ES-I3 (cell line): ENCODE results near the gene OPN1MW2.
"Not testable (repeated sequence)": the region's sequence is repeated elsewhere in the genome, so short reads cannot be mapped to it uniquely, and the experiment has no call there.

Source experiments
- H3K36me3 ChIP-seq: 2 replicates; pipeline ENCODE4 v1.6.1; 2013; ENCODE audit warnings: mild to moderate bottlenecking, low read length, control low read depth, moderate library complexity; ENCODE audit not compliant: insufficient read depth
- H3K4me1 ChIP-seq: 2 replicates; pipeline ENCODE4 v1.6.1; 2013; ENCODE audit warnings: mild to moderate bottlenecking, control low read depth, low read length; ENCODE audit not compliant: insufficient read depth
- H3K9ac ChIP-seq: 2 replicates; pipeline ENCODE4 v1.6.1; 2013; ENCODE audit warnings: low read depth, mild to moderate bottlenecking, low read length, moderate library complexity
- H3K9me3 ChIP-seq: 2 replicates; pipeline ENCODE4 v1.6.1; 2013; ENCODE audit warnings: mild to moderate bottlenecking, low read length, moderate library complexity; ENCODE audit not compliant: control insufficient read depth, insufficient read depth

OPN1MW2 gene

GRCh38 chrX:154219456-154219855 is at the start of gene OPN1MW2:
OPN1MW2 (plus strand) TSS chrX:154219756; CDS start chrX:154219816, 60 bp downstream.
- H3K9ac ChIP-seq, H3K9me3 ChIP-seq: not testable (repeated sequence)

DNA sequence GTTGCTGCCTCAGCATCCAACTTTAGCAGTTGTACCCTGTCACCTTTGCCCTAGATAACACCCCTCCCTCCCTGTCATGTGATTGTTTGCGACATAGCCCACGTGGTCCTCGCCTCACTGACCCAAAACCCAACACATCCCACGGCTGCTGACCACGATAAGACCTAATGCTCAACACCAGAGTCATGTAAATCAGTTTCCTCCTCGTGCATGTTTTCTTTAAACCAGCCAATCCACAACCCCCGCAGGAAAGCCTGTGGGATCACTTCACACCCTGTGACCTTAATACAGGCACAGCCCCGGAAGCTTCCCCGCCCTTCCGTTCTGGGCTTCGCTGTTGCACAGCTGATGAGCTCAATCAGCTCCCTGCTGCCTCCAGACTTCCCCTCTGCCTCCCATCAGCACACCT is 47.0 kb upstream of the OPN1MW2 start:
- H3K4me1 ChIP-seq, H3K9me3 ChIP-seq, H3K36me3 ChIP-seq, H3K9ac ChIP-seq: not testable (repeated sequence)

More at GRCh38 chrX:154219456-154219855, at the start of gene OPN1MW2:
- H3K36me3 ChIP-seq, H3K4me1 ChIP-seq: not testable (repeated sequence)

- H3K9me3 ChIP-seq, H3K4me1 ChIP-seq, H3K36me3 ChIP-seq, H3K9ac ChIP-seq: not testable (repeated sequence)
Measured at GRCh38 chrX:154174356-154174755, 45.2 kb upstream of the OPN1MW2 start.

DNA sequence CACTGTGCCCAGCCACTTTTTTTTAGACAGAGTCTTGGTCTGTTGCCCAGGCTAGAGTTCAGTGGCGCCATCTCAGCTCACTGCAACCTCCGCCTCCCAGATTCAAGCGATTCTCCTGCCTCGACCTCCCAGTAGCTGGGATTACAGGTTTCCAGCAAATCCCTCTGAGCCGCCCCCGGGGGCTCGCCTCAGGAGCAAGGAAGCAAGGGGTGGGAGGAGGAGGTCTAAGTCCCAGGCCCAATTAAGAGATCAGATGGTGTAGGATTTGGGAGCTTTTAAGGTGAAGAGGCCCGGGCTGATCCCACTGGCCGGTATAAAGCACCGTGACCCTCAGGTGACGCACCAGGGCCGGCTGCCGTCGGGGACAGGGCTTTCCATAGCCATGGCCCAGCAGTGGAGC is 37.3 kb upstream of the OPN1MW2 start, which contains the start of gene OPN1MW:
TSS of gene OPN1MW (plus strand) at position 301 of the 400 bp plus-strand sequence. CDS start at position 383, 82 bp downstream.
- H3K4me1 ChIP-seq, H3K9me3 ChIP-seq, H3K9ac ChIP-seq, H3K36me3 ChIP-seq: not testable (repeated sequence)

- H3K36me3 ChIP-seq, H3K4me1 ChIP-seq, H3K9me3 ChIP-seq, H3K9ac ChIP-seq: not testable (repeated sequence)
Measured at GRCh38 chrX:154183794-154184193, 35.8 kb upstream of the OPN1MW2 start.

DNA sequence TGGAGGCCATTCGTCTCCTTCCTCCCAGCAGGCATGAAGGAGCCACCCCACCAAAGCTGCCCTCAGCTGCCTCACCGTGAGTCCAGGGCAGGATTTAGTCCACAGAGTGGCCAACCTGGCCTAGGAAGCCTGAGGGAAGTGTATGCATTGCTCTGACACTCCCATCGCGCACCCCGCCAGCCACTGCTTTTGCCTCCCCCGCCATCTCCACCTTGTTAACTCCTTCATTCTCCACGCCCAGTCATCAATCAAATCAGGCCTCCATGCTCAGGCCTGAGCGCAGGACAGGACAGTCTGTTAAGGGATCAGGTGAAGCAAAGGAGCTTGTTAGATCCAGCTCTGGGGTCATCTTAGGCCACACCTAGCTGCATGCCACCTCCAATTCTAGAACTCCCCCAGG is 26.7 kb upstream of the OPN1MW2 start:
- not testable (repeated sequence) for H3K4me1 ChIP-seq, H3K36me3 ChIP-seq, H3K9me3 ChIP-seq, H3K9ac ChIP-seq

GRCh38 chrX:154194316-154194715 is 25.2 kb upstream of the OPN1MW2 start:
- H3K4me1 ChIP-seq, H3K36me3 ChIP-seq, H3K9ac ChIP-seq, H3K9me3 ChIP-seq: not testable (repeated sequence)

DNA sequence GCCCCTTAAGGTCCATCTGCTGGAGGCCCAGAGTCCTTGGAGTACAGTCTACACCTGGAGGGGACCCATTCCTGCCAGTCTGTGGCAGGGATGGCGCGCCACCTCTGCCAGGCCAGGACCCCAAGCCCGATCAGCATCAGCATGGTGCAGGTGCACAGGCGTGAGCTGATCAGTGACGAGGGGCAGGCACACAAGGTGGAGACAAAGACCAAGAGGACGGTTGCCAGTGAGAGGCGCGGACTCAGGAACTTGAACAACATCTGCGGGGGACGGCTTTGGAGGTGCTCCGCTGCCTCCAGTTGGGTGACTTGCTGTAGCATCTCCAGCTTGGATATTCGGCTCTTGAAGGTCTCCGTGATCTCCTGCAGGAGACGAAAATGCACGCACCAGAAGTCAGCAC is 23.1 kb upstream of the OPN1MW2 start:
- not testable (repeated sequence) for H3K9ac ChIP-seq, H3K4me1 ChIP-seq, H3K36me3 ChIP-seq, H3K9me3 ChIP-seq

DNA sequence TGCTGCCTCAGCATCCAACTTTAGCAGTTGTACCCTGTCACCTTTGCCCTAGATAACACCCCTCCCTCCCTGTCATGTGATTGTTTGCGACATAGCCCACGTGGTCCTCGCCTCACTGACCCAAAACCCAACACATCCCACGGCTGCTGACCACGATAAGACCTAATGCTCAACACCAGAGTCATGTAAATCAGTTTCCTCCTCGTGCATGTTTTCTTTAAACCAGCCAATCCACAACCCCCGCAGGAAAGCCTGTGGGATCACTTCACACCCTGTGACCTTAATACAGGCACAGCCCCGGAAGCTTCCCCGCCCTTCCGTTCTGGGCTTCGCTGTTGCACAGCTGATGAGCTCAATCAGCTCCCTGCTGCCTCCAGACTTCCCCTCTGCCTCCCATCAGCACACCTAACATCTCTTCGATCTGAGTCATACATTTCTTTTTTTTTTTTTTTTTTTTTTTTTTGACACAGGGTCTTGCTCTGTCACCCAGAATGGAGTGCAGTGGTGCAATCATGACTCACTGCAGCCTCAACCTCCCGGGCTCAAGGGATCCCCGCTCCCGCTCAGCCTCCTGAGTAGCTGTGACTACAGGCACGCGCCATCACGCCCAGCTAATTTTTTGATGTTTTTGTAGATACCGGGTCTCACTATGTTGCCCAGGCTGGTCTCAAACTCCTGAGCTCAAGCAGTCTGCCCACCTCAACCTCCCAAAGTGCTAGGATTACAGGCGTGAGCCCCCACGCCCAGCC is 9.7 kb upstream of the OPN1MW2 start:
- not testable (repeated sequence) for H3K9ac ChIP-seq, H3K9me3 ChIP-seq, H3K36me3 ChIP-seq, H3K4me1 ChIP-seq

- not testable (repeated sequence) for H3K9me3 ChIP-seq, H3K4me1 ChIP-seq, H3K36me3 ChIP-seq, H3K9ac ChIP-seq
Measured at GRCh38 chrX:154211057-154211456, 8.5 kb upstream of the OPN1MW2 start.

DNA sequence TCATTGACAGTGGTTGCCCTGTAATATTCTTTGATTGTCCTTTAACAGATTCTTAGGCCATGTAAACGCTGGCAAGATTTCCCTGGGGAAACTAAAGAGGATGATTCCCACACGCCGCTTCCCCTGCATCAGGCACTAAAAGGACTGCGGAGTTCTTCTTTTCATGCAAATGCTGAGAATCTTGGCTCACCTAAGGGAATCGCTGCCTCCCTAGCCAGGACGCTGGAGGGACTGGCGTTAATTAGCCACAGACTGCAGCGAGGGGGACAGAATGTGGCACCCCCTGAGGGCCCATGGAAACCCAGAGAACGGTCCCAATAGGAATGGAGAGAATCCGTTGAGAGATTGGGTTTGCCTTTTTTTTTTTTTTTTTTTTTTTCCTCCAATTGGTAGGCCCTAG is 8.1 kb upstream of the OPN1MW2 start:
- not testable (repeated sequence) for H3K9me3 ChIP-seq, H3K36me3 ChIP-seq, H3K9ac ChIP-seq, H3K4me1 ChIP-seq

DNA sequence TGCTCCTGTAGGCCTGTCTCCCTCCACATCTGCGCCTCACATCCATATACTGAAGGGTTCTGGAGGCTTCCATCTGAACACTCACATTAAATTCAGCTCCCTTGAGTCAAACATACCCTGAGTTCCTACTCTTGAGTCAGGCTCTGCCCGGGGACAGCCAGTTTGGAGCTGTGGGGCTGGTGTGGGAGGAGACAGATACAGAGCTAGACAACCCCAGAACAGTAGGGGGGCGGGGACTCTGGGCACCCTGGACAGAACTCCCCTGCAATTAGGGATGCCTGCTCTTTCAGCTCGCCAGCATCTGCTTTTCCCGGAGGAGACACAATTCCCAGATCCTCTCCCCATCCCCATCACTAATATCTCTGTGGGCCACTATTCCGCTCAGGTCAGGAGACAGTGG is 5.7 kb downstream of the OPN1MW2 start:
- not testable (repeated sequence) for H3K9ac ChIP-seq, H3K9me3 ChIP-seq, H3K4me1 ChIP-seq, H3K36me3 ChIP-seq

DNA sequence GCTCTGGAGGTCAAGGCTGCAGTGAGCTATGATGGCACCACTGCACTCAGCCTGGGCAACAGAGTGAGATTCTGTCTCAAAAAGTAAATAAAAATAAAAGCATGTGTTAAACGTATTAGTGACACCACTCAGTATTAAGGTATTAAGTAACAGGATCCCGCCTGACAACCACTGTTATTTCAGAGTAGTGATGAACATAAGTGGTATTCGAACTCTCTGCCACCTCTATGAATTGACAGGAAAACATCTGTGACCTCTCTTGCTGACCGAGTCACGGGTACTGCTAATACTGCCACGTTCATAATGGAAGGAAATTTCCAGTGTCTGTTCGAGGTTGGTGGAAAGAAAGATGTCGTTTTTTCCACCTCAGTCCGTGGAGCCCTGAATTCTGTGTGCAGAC is 7.2 kb downstream of the OPN1MW2 start:
- H3K36me3 ChIP-seq, H3K9me3 ChIP-seq, H3K9ac ChIP-seq, H3K4me1 ChIP-seq: not testable (repeated sequence)

- not testable (repeated sequence) for H3K9ac ChIP-seq, H3K36me3 ChIP-seq, H3K4me1 ChIP-seq, H3K9me3 ChIP-seq
Measured at GRCh38 chrX:154231443-154231842, 11.9 kb downstream of the OPN1MW2 start.

DNA sequence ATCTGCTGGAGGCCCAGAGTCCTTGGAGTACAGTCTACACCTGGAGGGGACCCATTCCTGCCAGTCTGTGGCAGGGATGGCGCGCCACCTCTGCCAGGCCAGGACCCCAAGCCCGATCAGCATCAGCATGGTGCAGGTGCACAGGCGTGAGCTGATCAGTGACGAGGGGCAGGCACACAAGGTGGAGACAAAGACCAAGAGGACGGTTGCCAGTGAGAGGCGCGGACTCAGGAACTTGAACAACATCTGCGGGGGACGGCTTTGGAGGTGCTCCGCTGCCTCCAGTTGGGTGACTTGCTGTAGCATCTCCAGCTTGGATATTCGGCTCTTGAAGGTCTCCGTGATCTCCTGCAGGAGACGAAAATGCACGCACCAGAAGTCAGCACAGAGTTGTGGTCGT is 14.1 kb downstream of the OPN1MW2 start:
- not testable (repeated sequence) for H3K4me1 ChIP-seq, H3K9ac ChIP-seq, H3K9me3 ChIP-seq, H3K36me3 ChIP-seq
